Suppressor macrophage treated with lipopolysaccharide for 1 hour (primary cell): ENCODE measurements around the gene NUDT16L1.
"Not testable (repeated sequence)": the region's sequence is repeated elsewhere in the genome, so short reads cannot be mapped to it uniquely, and the experiment has no call there.

ENCODE experiments used
- DNase-seq, 3 donors: peaks; one replicate each; pipeline ENCODE4 v3.0.0-alpha.2; 2020 to 2022

NUDT16L1 gene

DNA sequence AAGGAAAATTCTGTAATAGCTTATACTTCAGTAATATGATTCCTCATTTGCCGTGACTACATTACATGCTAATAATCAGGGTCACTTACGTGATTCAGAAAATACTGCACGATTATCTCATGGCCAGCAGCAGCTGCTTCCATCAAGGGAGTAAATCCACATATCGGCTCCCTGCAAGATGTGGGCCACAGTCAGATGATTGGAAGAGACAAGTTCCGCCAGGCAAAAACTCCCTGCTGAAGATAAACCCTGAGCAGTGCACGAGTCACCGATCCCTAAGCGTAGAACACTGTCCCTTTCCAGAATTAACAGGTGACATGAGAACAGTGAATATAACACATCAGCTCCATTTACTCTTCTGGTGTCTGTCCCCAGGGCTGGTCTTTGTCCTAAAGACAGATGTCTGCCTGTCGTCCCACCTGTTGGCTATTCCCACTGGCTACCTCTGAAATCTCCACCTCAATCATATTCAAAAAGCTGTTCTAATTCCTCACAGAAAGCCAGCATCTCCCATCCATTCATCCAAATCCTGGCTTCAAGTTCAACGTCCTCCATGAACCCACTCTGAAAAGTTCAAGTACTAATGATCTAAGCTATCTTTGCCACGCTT is 31.4 kb downstream of the NUDT16L1 start:
- no peak for DNase-seq

DNA sequence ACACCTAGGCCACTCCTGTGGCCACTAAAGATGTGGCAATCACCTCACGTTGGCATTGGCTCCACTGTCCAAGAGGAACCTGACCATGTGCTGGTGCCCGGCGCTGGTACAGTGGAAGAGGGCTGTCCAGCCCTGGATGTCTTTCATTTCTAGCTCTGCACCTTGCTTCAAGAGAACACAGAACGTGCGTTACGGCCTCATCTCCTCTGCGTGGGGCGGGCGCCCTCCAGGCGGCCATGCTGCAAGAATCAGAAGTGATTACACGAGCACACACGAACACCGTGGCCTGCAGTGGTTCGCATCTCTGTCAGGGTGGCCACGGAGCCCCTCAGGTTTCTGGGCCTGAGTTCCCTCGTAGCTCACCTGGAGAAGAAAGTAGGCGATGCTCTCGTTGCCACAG is 33.3 kb downstream of the NUDT16L1 start:
- DNase-seq = no peak

GRCh38 chr16:4728676-4729075 is 35.3 kb downstream of the NUDT16L1 start:
- DNase-seq = no peak

DNA sequence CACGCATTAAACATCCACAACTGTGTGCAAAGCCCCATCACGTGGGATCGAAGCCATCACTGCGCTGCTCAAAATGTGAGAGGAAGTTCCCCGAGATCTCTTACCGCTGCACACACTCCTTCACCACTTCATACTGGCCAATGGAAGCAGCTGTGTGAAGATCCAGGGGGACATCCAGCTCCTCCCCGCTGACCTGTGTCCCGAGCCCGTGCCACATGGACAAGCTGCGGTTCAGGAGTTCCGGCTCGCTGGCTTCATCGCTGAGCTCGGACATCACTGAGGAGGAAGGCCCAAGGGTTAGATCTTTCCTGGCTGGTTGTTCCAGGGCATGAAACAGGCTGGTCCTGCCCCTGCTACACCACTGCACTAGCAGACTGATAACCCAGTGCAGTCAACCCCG is 36.5 kb downstream of the NUDT16L1 start:
- DNase-seq = no peak

GRCh38 chr16:4733211-4733742 is 39.9 kb downstream of the NUDT16L1 start:
- DNase-seq = no peak

DNA sequence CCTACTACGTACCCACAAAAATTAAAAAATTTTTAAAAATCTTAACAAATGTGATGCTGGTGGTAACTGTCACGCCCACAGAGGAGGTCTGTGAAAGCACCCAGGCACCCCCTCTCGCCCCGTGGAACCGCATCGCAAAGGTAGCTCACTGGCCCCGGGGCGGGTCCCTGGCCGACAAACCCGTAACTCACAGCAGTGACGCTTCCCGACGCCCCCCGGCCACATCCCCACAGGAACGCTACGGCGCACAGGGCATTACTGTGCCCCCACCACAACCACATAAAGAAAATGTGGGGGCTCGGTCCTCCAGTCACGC is 40.3 kb downstream of the NUDT16L1 start:
- peak in 1 of 3 donors; percentile 20 for DNase-seq

DNA sequence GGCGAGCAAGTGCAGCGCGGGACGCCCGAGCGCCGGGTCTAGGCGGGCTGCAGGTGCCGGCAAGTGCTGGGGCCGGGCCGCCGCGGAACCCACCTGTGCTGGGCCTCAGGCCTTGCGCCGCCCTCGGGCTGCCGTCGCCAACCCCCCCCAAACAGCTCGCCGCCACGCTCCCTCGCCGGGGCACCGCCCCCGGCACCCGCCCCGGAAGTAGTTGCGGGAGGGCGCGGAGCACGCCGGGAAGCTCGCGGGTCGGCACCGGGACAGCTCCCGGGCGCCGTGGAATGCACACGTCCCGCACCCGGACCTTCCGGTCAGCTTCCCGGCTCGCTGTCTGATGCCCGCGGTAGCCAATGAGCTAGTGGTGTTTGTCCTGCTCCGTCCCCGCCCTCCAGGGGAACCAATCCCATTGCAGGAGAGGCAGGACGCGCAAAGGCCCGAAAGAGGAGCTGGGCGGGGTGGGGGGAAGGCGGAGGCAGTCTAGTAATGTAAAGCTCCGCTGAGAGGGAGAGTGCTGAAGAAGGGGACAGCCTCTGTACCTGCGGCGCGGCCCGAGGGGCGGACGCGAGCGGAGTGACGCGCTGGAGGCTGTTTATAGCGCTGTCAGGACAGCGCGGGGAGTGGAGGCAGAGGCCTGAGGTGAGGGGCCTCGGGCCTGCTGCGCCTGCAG is 40.8 kb downstream of the NUDT16L1 start, which contains the start of the genes ANKS3 and DNAAF8:
ANKS3 (minus strand) TSS at position 209 of the 667 bp plus-strand sequence. CDS start 4,122 bp downstream, outside the sequence.
DNAAF8 (plus strand) TSS at position 475 of the 667 bp plus-strand sequence. CDS start 1,978 bp downstream, outside the sequence.
- DNase-seq = peak; percentile 97 to 98 (median 97)

GRCh38 chr16:4734730-4735535 is 41.6 kb downstream of the NUDT16L1 start:
- DNase-seq = peak; percentile 85 to 95 (median 94)

DNA sequence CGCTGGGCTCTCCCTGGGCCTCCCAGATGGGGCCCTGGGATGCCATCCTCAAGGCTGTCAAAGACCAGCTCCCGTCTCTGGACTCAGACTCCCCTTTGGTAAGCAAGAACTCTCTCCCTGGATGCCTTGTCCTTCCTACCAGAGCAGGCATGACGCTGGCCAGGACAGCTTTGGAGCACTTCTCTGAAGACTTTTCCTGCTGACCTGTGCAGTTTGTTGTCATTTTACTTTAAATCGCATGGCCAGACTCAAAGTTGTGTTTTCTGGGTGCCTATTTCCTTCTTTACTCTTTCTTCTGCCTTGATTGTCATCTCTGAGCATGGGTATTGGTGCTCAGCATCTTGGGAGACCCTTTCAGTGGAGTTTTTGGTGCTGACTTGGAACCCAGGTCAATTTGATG is 43.2 kb downstream of the NUDT16L1 start:
- no peak for DNase-seq

DNA sequence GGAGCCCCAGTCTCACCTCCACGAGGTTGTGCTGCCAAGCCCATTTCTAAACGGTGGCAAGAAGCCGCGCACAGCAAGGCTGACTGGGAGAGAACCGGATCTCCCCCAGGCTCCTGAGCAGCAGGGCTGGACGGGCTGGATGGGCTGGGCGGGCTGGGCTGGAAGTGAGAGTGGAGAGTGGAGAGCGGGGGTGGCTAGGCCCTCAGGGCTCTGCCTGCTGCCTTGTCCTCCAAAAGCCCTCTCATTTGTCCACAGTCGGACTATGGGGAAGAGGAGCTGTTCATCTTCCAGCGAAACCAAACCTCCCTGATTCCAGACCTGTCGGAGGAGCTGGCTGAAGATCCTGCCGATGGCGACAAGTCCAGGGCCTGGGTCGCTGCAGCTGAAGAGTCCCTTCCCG is 44.2 kb downstream of the NUDT16L1 start:
- DNase-seq = no peak

GRCh38 chr16:4738370-4738769 is 45.0 kb downstream of the NUDT16L1 start:
- not testable (repeated sequence) for DNase-seq

- peak in 1 of 3 donors; percentile 15 for DNase-seq
These were observed 50.0 kb downstream of the NUDT16L1 start for GRCh38 chr16:4743226-4743878.

- DNase-seq = no peak
These were observed 51.4 kb downstream of the NUDT16L1 start for GRCh38 chr16:4744555-4745273.

DNA sequence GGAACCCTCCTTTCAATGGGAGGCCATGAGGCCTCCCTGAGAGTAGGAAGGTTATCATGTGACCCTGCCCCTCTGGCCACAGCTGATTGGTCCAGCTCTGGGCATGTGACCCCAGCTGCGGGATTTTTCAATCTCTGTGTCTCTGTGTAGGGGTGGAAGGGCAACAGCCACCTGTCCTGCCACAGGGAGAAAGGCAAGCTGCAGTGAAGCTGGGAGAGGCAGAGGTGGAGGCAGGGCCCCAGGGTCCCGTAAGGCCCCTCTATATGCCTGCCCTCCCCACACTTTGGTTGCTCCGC is 51.9 kb downstream of the NUDT16L1 start:
- no peak for DNase-seq
